Measurements from ENCODE around the gene SYNC.
"Not testable (repeated sequence)": the region's sequence is repeated elsewhere in the genome, so short reads cannot be mapped to it uniquely, and the experiment has no call there.

The SYNC gene

DNA sequence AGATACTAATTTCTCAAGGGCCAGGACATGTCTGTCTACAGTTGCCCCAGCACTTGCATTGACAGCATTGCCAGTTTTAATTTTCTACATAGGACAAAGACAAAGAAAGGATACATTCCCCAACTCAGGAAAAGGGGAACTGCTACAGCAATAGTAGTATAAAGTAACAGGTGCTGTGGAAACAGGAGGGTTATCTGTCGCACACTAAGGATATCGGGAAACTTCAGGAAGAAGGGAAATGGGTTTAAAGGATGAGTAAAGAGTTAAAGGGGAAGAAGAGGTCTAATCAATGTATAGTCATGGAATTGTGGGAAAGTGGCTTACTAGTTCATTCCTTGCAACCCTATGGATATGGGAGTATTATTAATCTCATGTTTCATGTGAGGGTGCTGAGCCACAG lies 16.2 kb downstream of the SYNC start:
- DNase-seq, result no peak

DNA sequence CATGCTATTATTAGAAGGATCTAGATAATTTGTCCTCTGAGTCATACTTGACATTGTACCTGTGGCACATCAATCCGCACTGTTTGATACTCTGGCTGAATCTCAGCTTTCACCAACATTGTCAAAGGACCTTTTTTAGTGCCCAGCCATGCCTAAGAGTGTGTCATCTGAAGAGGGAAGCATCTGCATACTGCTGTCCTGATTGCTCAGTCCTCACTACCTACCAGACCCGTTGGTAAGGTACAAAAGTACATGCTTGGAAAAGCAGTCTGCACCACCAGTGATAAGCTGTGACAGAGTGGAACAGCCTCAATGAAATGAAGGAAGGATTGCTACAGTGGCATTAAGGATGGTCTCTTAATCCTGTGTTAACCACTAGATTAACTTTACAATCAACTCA lies 17.1 kb downstream of the SYNC start:
- DNase-seq, result no peak

DNA sequence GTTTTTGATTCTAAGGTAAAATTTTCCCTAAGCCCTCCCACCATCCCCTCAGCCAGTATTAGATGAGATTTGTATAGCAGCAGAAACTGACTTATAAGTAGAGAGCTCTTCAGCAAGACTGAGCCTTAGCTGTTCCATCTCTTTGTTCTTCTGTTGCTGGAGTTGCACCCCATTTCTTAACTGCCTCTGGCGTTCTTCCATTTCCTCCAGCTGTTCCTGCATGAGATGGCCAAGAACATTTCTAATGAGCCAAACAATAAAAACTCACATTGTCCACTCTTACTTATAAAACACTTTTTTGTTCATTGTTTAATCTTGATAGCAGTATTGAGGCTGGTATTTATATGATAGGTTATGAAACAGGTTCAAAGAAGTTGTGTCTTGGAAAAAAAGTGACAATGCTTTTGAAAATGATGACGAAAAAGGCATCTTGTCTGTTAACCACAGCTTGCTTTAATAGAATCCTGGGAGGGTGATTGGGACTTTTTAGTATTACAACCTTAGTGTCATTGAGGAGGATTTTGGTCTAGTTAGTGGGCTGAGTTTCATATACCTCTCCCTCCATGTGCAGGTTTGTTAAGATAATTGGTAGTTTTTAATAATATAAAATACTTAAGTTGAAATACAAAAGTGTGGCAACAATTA lies 18.3 kb downstream of the SYNC start:
- DNase-seq, result no peak

DNA sequence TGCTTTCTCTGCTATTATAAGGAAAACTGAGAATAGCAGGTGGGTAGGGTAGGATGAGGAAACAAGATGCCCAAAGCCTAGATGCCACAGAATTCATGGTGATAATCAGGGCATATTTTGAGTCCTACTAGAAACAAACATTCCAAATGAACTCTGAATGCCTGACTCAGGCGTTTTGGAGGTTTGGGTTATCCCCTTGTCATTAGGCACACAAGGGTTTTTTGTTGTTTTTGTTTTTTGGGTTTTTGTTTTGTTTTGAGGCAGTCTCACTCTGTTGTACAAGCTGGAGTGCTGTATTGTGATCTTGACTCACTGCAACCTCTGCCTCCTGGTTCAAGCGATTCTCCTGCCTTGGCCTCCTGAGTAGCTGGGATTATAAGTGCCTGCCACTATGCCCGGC lies 19.2 kb downstream of the SYNC start:
- DNase-seq, result no peak

DNA sequence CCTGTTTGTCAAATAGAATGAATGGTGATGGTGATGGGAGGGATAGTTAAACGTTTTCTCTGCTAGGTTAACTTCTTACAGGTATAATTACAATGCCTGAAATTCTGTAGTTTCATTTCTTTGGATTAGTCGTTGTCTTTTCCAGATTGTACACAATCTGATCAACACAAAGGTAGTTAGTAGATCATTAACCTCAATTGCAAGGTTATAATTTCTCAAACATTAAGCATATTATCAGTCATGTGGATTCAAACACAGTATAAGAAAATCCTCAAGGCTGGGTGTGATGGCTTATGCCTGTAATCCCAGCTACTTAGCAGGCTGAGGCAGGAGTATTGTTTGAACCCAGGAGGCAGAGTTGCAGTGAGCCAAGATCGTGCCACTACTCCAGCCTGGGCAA lies 20.6 kb downstream of the SYNC start:
- DNase-seq, result no peak

DNA sequence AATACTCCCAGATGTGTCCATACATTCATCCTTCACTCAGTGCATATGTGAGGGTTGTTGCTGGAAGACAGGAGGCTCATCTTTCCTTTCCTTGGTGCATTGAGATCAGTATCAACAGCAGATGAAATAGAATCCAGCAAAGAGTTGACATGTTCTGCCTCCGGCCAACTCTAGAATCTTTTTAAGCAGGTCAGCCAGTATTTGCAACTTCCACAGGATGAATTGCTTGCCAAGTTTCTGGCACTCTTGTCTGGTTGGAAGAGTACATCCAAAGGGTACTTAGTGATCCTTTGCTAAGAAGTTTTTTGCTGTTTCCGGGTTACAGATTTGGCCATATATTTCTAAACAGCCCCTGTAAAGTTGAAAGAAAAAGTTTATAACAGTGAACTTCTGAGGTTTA lies 21.1 kb downstream of the SYNC start:
- DNase-seq, result no peak

DNA sequence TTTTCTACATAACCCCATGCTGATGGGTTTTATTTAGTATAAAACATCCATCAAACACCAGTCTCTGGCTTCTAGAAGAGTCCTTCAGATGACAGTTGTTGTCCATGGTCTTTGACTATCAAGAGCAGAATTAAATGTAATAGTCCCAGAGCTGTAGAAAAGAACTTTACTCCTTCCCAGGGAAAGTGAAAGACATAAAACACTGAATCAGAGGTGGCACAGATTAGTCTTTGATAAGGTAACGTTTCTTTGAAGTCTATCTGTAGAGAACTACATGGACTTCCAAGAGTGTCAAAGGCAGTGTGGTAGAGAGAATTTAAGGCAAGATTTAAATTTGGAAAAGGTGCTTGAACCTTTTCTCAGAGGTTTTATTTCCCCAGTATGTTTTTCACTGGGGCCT lies 21.9 kb downstream of the SYNC start:
- DNase-seq, result no peak

DNA sequence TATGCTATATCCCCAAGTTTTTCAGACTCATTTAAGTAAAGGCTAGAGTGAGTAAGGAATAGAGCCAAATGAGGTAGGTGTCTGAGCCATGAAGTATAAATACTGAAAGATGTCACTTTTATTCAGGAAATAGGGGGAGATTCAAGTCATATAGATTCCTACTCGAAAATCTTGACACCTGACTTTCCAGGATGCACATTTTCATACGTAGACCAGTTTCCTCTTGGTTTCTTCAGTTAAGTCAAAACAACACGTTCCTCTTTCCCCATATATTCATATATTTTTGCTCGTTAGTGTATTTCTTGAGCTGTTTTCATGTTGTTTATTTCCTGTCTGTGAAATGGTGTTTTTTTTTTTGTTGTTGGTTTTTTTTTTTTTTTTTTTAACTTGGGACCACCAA lies 22.6 kb downstream of the SYNC start:
- DNase-seq, result not testable (repeated sequence)

DNA sequence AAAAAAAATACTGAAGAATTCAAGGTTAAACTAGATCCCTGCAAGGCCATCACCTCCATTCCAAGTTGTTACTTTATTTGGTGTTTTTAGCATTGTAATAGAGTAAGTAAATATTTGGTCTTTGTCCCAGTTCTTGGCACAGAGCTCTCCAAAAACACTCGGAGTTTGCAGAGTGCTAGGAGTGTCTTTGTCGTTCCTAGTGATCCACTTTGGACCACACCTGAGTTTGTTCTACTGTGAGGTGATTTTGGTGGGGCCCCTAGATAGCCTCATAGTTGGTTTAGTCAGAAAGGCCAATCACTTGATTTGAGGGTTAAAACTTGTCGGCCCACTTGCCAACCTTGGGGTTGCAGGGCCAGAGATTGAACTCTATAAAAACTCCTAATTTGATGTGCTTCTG lies 25.6 kb downstream of the SYNC start:
- DNase-seq, result no peak

DNA sequence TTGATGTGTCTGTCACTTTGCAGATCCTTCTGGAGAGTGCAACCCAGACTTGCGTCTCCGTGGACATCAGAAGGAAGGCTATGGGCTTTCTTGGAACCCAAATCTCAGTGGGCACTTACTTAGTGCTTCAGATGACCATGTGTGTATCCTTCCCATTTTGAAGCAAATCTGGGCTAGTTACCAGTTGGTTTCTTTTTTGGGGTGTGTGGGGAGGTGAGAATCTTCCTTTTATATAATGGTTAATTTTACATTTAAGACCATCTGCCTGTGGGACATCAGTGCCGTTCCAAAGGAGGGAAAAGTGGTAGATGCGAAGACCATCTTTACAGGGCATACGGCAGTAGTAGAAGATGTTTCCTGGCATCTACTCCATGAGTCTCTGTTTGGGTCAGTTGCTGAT lies 33.9 kb downstream of the SYNC start:
- DNase-seq, result not testable (repeated sequence)

DNA sequence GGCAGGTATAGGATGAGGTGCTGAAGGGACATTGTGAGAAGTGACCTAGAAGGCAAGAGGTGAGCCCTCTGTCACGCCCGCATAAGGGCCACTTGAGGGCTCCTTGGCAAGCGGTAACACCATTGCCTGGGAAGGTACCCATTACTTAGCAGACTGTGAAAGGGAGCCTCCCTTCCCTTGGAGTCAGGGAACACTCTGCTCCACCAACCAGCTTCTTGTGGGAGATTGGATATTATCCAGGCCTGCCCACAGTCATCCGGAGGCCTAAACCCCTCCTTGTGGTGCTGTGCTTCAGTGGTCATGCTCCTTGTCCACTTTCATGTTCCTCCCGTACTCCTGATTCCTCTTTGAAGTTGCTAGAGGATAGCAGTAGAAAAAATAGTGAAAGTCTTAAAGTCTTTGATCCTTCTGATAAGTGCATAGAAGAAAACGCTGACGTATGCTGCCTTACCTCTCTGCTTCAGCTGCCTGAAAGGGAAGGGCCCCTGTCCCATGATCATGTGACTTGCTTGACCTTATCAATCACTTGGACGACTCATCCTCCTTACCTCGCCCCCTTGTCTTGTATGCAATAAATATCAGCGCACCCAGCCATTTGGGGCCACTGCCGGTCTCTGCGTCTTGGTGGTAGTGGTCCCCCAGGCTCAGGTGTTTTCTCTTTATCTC lies 35.5 kb downstream of the SYNC start:
- DNase-seq, result no peak

DNA sequence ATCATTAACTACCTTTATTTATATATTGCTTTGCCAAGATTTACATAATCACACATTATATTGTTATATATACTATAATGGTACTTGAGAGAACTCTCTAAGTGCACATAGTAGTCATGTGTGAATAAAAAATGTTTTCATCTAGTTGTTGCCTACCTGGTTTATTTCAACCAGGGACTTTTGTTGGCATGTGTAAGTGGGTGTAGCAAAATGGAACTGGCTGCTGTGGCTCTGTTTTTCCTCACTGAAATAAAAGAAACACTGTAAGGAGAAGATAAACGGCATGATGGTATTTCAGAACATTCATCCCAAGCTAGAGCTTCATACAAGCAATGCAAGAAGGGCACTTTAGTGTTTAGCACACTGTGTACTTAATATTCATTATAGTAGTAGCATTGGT lies 36.7 kb downstream of the SYNC start:
- DNase-seq, result no peak

DNA sequence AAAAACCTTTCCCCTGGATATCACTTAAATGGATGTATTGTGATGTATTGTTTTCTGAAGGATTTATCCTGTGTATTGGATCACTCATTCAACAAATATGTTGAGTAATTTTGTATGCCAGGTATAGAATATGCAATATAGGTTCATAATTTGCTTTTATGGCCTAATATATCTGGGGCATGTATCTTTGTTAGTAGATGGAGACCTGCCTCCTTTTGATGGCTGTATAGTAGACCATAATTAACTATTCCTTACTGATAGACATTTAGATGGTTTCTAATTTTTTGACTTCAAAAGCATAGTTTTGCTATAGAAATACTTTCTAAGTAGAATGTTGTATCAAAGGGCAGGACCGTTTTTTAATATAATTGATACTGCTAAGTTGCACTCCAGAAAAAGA lies 43.0 kb downstream of the SYNC start:
- no peak for DNase-seq

DNA sequence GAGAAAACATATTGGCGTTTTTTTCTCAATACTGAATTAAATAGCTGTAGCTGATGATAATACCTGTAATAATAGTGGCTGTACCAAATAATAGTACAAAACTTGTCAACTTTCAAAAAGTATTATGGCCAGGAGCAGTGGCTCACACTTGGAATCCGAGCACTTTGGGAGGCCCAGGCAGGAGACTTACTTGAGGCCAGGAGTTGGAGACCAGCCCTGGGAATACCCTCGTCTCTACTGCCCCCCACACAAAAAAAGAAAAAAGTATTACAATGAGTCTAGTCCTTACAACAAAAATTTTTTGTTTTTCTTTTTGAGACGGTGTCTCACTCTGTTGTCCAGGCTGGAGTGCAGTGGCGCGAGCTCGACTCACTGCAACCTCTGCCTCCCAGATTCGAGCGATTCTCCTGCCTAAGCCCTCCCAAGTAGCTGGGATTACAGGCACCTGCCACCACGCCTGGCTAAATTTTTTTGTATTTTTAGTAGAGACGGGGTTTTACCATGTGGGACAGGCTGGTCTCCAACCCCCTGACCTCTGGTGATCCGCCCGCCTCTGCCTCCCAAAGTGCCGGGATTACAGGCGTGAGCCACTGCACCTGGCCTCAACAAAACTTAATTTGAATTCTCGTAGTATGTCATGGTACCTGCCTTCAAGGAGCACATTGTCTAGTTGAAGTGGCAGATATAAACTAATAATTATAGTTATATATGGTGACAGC lies 50.2 kb downstream of the SYNC start:
- DNase-seq, result no peak

DNA sequence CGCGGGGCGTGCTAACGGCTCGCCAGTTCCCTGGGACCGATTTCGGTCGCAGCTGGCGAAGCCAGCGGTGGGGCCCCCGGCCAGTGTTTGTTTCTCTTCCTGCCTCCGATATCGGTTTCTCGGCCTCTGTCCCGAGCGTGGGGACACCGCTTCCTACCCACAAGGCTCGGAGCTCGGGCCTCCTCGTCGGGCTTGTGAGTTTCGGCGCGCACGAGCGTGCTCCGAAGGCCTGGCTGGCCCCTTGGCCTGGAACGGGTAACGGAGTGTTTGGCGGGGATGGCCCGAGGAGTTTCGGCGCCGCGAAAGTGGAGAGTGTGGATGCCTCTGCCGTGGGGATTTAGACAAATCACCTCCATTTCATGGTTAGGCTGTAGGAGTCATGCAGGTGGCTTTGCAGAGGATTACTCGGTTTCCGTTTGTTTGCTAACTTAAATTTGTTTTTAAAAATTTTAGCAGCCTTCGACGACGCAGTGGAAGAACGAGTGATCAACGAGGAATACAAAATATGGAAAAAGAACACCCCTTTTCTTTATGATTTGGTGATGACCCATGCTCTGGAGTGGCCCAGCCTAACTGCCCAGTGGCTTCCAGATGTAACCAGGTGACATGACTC lies 51.0 kb downstream of the SYNC start:
- DNase-seq, result no peak

DNA sequence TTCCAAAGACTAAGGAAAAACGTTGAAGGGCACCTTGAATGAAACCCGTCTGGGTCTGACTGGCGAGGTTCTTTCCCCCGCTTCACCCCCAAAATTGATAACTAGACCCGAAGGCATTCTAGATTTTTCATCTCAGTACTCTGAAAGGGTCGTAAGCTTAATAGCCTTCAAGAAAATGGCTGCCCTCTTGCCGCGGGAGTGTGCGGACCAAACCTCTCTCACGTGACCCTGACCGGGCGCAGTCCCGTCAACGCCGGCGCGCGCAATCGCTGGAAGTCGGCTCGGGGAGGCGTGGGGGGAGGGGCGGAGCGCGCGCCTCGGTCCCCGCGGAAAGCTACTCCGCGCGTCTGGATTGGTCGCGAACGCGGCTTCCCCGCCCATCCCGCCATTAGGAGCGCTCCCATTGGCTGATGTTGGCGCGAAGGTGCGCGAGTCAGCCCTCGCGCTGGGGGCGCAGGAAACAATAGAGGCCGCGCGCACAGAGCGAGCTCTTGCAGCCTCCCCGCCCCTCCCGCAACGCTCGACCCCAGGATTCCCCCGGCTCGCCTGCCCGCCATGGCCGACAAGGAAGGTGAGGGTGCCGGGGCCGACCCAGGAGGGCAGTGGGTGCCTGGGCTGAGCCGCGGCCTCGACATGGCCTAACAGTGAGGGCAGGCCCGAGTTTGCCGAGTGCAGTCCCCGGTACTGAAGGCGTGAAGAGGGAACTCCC lies 51.7 kb downstream of the SYNC start, which contains the start of gene RBBP4:
Gene RBBP4, plus strand, starts transcription at position 457 of the 709 bp plus-strand sequence. Its CDS starts 99 bp downstream, at position 556.
- peak; percentile 89 for DNase-seq

DNA sequence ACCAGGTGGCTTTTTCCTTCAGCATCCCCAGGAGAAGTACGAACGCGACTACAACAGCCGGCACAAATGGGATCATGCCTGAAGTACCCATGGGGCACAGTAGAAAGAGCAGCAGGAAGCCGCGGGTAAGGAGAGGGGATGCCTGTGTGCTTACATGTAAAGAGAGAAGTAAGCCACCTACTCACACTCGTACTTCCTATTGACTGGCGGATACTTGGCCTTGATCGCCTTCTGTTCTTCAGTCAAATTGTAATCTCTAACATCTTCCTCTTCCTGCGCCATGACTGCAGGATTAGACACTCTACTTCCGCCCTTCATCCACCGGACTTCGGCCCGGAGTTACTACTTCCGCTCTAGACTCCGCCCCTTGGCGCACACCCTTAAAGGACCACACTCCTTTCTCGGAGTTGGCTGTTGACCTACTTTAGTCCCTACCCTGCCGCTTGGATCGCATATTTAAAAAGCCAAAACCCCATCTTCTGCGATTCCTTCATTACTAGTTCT lies 52.3 kb downstream of the SYNC start, which contains the start of gene ZBTB8OS:
Gene ZBTB8OS, minus strand, starts transcription at position 303 of the 504 bp plus-strand sequence. Its CDS starts 21 bp downstream, at position 282.
- DNase-seq, result peak; percentile 88

DNA sequence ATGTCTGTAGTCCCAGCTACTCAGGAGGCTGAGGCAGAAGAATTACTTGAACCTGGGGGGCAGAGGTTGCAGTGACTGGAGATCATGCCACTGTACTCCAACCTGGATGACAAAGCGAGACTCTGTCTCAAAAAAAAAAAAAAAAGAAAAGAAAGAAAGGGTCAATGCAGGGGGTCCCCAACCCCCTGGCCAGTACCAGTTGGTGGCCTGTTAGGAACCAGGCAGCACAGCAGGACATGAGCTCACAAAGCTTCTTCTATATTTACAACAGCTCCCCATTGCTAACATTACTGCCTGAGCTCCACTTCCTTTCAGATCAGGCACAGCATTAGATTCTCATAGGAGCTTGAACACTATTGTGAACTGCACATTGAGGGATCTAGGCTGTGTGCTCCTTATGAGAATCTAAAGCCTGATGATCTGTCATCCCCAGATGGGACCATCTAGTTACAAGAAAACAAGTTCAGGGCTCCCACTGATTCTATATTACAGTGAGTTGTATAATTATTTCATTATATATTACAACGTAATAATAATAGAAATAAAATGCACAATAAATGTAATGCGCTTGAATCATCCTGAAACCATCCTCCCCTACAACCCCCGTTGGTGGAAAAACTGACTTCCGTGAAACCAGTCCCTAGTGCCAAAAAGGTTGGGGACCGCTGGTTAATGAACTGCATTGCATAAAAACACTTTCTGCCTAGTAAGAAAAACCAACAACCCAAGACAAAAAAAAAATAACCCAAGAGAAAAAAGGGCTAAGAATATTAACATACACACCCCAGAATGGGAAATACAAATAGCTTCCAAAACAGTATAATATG lies 55.0 kb downstream of the SYNC start:
- no peak for DNase-seq

DNA sequence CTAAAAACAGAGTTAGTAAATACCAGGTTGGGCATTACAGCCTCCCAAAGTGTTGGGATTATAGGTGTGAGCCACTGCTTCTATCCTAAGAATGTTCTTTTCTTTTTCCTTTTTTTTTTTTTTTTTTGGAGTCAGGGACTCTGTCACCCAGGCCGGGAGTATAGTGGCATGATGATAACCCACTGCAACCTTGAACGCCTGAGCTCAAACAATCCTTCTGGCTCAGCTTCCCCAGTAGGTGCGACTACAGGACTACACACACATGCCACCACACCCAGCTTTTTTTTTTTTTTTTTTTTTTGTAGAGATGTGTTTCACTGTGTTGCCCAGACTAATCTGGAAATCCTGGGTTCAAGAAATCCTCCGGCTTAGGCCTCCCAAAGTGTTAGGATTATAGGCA lies 58.1 kb downstream of the SYNC start:
- no peak for DNase-seq

DNA sequence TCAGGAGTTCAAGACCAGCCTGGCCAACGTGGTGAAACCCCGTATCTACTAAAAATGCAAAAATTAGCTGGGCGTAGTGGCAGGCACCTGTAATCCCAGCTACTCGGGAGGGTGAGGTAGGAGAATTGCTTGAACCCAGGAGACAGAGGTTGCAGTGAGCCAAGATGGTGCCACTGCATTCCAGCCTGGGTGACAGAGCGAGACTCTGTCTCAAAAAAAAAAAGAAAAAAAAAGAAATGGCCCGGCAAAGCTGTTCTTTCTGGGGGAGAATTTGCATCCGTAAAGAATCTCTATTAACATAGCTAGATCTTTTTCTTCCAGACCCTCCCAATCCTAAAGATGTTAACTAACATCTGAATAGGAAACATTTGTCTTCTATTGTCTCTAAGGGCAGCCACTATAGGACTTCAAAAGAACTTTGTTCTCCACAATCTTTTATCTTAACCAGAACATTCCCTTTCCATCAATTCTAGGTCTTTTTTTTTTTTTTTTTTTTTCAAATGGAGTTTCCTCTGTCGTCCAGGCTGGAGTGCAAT lies 60.2 kb downstream of the SYNC start:
- not testable (repeated sequence) for DNase-seq

DNA sequence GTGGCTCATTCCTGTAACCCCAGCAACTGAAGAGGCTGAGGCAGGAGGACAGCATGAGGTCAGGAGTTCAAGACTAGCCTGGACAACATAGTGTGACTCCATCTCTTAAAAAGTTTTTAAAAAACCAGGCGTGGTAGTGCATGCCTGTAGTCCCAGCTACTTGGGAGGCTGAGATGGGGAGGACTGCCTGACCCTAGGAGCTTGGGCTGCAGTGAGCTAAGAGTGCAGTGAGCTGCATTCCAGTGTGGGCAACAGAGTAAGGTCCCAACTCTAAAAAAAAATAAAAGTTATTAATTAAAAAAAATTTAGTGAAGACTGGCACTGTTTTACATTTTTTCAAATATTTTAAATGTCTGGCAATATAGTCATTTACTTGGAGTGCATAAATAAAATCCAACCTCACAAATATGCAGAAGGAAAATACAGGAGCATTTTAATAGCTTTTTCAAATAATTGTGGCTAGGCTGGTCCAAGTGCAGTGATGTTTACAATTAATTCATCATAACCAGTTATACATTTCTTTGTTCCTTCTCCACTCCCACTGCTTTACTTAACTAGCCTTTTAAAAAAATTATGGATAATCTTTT lies 63.0 kb downstream of the SYNC start:
- DNase-seq, result no peak

Data from NCI-H1694 treated with DMSO at 0.1 percent for 48 hours (cell line).